ENCODE data around the gene GRID2.

The GRID2 gene

GRCh38 chr4:92263575-92263974 lies 40.2 kb upstream of the GRID2 start:
- Histone ChIP-seq H3K9me3 (ENCODE audit: control insufficient read depth, low read length) (no peaks in the 10 kb centered on the region), H3K36me3 (ENCODE audit: control insufficient read depth, insufficient read depth, low read length) (no peaks in the 10 kb centered on the region), H3K9ac (no peak overlapping the region), H3K79me2 (no peaks in the 10 kb centered on the region), H3K27me3 (ENCODE audit: control insufficient read depth, insufficient read depth, low read length) (no peaks in the 10 kb centered on the region), H3K4me1 (no peaks in the 10 kb centered on the region), H2AFZ (no peak overlapping the region), H3K4me3 (ENCODE audit: low read depth, low read length) (no peak overlapping the region), H3K27ac (no peak overlapping the region), H3K4me2 (ENCODE audit: low read length) (no peak overlapping the region)
- TF ChIP-seq CTCF (IDR thresholded peaks at IDR 0.05), result no peak

- Histone ChIP-seq H3K9me3 (ENCODE audit: control insufficient read depth, low read length) (no peaks in the 10 kb centered on the region), H3K79me2 (no peaks in the 10 kb centered on the region), H2AFZ (no peak overlapping the region), H3K27ac (no peak overlapping the region), H3K36me3 (ENCODE audit: control insufficient read depth, insufficient read depth, low read length) (no peaks in the 10 kb centered on the region), H3K4me1 (no peaks in the 10 kb centered on the region), H3K9ac (no peak overlapping the region), H3K4me2 (ENCODE audit: low read length) (no peak overlapping the region), H3K4me3 (ENCODE audit: low read depth, low read length) (no peak overlapping the region), H3K27me3 (ENCODE audit: control insufficient read depth, insufficient read depth, low read length) (no peaks in the 10 kb centered on the region)
- no peak for TF ChIP-seq CTCF (IDR thresholded peaks at IDR 0.05)
Measured at GRCh38 chr4:92264163-92264562, 39.6 kb upstream of the GRID2 start.

GRCh38 chr4:92265021-92265420 lies 38.7 kb upstream of the GRID2 start:
- Histone ChIP-seq H2AFZ (no peak overlapping the region), H3K4me3 (ENCODE audit: low read depth, low read length) (no peak overlapping the region), H3K9me3 (ENCODE audit: control insufficient read depth, low read length) (no peaks in the 10 kb centered on the region), H3K79me2 (no peaks in the 10 kb centered on the region), H3K4me2 (ENCODE audit: low read length) (no peak overlapping the region), H3K9ac (no peak overlapping the region), H3K27me3 (ENCODE audit: control insufficient read depth, insufficient read depth, low read length) (no peaks in the 10 kb centered on the region), H3K4me1 (no peaks in the 10 kb centered on the region), H3K36me3 (ENCODE audit: control insufficient read depth, insufficient read depth, low read length) (no peaks in the 10 kb centered on the region), H3K27ac (no peak overlapping the region)
- TF ChIP-seq CTCF (IDR thresholded peaks at IDR 0.05), result no peak

- Histone ChIP-seq H3K79me2 (no peaks in the 10 kb centered on the region), H3K9ac (no peak overlapping the region), H3K36me3 (ENCODE audit: control insufficient read depth, insufficient read depth, low read length) (no peaks in the 10 kb centered on the region), H3K9me3 (ENCODE audit: control insufficient read depth, low read length) (no peaks in the 10 kb centered on the region), H2AFZ (no peak overlapping the region), H3K4me2 (ENCODE audit: low read length) (no peak overlapping the region), H3K4me1 (no peaks in the 10 kb centered on the region), H3K27ac (no peak overlapping the region), H3K27me3 (ENCODE audit: control insufficient read depth, insufficient read depth, low read length) (no peaks in the 10 kb centered on the region), H3K4me3 (ENCODE audit: low read depth, low read length) (no peak overlapping the region)
- TF ChIP-seq CTCF (IDR thresholded peaks at IDR 0.05), result no peak
Measured at GRCh38 chr4:92265798-92266197, 38.0 kb upstream of the GRID2 start.

GRCh38 chr4:92266521-92266920 lies 37.2 kb upstream of the GRID2 start:
- Histone ChIP-seq H3K27ac (no peak overlapping the region), H3K4me3 (ENCODE audit: low read depth, low read length) (no peak overlapping the region), H3K79me2 (no peaks in the 10 kb centered on the region), H3K9me3 (ENCODE audit: control insufficient read depth, low read length) (no peaks in the 10 kb centered on the region), H3K9ac (no peak overlapping the region), H3K27me3 (ENCODE audit: control insufficient read depth, insufficient read depth, low read length) (no peaks in the 10 kb centered on the region), H2AFZ (no peak overlapping the region), H3K4me2 (ENCODE audit: low read length) (no peak overlapping the region), H3K4me1 (no peaks in the 10 kb centered on the region), H3K36me3 (ENCODE audit: control insufficient read depth, insufficient read depth, low read length) (no peaks in the 10 kb centered on the region)
- no peak for TF ChIP-seq CTCF (IDR thresholded peaks at IDR 0.05)
